ENCODE data around the gene HSD17B2. TPM values are rescaled to one million over a fixed set of nuclear protein-coding genes. Genes with fewer than 3 reads are reported as not detected.
A peak's percentile ranks its signal among the peaks of the same experiment; 100 is the strongest.

HSD17B2 gene
- total RNA-seq, 1 donor from 2014 or later = 0.13 TPM

GRCh38 chr16:82049484-82049883 is 14.4 kb downstream of the HSD17B2 start:
- DNase-seq (ENCODE audit: low read depth, low spot score) = no peak

DNA sequence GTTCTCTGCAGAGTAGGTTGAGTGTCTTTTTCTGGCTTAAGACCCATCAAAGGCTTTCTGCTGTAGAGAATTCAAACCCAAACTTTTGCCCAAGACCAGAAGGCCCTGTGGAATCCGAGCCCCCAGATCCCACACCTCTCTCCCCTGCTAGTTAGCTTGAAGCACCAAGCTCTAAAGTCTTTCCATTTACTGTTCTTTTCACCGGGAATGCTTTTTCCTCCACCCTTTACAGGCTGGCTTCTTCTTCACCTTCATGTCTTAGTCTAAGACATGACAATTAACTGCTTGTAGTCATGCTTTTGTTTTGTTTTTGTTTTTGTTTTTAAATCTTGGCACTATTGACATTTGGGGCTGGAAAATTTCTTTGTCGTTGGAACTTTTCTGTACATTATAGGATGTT is 15.5 kb downstream of the HSD17B2 start:
- DNase-seq (ENCODE audit: low read depth, low spot score) = no peak

DNA sequence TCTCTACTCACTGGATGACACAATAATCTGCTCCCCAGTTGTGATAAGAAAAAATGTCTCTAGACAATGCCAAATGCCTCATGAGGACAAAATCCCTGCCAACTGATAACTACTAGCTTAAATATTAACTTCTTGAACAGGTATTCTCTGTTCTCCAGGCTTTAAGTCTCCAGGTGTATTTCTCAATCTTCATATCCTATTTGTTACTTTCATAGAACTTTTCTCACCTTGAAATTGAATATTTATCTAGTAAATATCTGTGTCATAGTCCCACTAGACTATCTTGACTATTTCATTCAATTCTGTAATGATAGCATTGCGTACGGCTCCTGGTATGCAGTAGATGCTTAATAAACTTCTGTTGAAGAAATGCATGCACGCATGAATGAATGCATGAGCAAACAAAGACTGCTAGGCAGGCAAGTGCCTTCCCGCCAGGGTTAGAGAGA is 15.9 kb downstream of the HSD17B2 start:
- DNase-seq (ENCODE audit: low read depth, low spot score) = no peak

GRCh38 chr16:82051656-82052055 is 16.6 kb downstream of the HSD17B2 start:
- no peak for DNase-seq (ENCODE audit: low read depth, low spot score)

DNA sequence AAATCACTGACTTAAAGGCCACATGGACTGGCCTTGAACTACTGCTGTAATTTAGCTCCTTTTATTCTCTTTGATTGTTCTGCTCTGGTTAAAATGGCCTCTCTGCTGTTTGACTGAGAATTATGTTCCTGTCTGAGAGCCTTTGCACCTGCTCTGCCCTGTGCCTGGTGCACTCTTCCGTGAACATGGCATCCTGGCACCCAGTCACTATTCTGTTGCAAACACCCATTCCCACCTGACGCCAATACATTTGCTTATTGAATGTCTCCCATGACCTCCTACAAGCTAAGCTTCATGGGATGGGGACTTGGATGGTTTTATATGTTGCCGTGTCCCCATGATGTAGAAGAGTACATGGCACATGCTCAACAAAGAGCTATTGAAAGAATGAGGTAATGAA is 20.1 kb downstream of the HSD17B2 start:
- no peak for DNase-seq (ENCODE audit: low read depth, low spot score)

- no peak for DNase-seq (ENCODE audit: low read depth, low spot score)
These were observed 20.9 kb downstream of the HSD17B2 start for GRCh38 chr16:82055728-82056549.

DNA sequence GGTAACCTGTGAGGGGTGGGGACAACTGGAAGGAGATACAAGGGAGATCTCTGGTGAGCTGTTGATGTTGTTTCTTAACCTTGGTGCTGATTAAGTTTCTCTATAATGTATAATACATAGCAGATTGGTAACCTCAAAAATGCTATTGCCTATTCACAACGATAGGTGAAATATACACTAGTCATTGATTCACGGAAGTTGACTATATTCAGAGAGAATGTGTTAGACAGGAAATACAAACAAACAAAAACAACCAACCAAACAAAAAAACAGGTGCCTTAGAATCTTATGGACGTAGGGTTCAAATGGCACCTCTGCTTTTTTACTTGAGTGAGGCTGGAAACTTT is 21.5 kb downstream of the HSD17B2 start:
- no peak for DNase-seq (ENCODE audit: low read depth, low spot score)

GRCh38 chr16:82059161-82059982 is 24.3 kb downstream of the HSD17B2 start:
- DNase-seq (ENCODE audit: low read depth, low spot score) = no peak

GRCh38 chr16:82059983-82060421 is 24.9 kb downstream of the HSD17B2 start:
- DNase-seq (ENCODE audit: low read depth, low spot score) = no peak

DNA sequence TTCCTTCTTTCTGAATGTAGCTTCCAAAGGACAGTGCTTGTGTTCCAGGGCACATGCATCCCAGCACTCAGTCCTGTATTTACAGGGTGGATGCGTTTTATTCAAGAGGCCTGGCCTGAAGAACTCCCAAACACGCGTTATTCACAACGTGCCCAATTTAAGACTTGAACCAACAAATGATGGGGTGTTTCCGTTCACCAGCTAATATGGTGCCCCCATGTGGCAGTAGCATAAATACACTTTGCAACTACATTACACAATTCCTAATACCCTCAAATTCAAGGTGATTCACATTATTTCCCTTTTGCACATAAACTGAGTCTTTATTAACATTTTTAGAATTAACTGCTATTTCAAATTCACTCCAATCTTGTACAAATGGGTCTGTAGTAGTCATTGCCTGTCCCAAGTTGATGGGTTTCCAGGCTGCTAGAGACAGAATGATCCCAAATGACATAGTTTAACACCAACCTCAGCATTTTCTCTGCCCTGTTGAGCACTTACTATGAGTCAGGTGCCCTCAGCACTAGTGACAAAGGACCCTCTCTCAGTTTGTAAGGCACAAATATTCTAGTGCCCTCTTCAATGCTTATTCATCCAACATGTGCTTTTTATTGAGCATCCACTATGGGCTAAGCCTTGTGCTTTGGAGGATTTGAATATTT is 26.9 kb downstream of the HSD17B2 start:
- DNase-seq (ENCODE audit: low read depth, low spot score) = peak; percentile 13

GRCh38 chr16:82062645-82063058 is 27.6 kb downstream of the HSD17B2 start:
- DNase-seq (ENCODE audit: low read depth, low spot score) = no peak

DNA sequence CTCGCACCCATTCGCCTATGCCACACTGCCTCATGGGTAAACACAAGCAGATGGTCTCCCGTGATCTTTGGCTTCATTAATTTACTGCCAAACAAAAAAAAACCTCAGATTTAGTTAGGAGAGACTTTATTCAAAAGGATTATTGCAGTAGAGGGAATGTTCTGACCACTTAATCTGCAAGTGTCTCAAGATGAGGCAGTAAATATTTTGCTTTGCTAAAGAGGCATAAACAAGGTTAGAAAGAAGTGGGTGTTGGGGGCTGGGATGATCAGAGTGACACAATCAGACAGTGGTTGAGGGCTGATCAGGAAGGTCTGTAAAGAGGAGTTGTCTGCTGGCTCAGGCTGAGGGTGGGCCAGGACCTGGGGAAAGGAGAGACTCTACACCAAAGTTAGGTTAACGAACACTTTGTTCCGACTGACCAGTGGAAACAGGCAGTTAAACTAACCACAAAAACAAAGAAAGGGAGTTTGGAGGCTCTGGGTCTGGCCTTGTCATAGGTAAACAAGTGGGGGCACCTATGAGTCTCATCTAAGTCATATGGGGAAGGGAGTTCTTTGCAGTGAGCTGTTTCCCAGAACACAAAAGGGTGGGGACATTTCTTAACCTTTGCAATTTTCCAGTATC is 28.5 kb downstream of the HSD17B2 start:
- no peak for DNase-seq (ENCODE audit: low read depth, low spot score)

DNA sequence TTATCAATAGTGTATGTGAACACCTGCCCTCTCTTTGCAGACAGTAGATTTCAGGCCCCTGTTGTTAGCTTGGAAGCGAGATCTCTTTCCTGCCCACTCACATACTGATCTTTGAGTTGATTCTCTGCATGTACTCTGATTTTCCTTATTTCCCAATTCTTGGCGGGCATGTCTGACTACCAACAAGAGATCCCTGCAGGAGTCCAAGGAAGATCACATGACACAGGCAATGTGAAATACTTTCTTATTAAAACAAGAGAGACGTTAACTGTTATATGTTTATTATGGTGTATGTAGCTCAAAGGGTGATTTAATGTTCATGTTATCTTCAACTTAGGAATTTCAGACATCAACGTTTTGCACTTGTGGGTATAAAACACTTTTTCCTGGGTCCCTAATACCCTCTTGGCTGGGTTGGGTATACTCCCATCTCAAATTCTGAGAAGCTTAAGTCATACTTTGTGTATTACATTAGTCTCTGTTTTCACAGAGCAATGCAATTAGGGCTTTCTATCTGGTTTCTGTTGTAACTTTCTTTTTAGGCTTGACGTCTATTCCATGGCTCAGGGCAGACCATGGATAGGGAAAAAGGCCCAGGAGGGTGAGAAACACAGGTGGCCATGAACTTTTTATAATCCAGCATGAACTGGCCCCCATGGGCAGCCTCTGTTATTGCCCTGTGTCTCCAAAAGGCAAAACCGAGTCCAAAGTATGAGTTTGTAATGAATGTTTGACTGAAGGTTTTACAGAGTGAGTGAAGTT is 32.2 kb downstream of the HSD17B2 start:
- no peak for DNase-seq (ENCODE audit: low read depth, low spot score)

- no peak for DNase-seq (ENCODE audit: low read depth, low spot score)
These were observed 32.8 kb downstream of the HSD17B2 start for GRCh38 chr16:82067804-82068325.

DNA sequence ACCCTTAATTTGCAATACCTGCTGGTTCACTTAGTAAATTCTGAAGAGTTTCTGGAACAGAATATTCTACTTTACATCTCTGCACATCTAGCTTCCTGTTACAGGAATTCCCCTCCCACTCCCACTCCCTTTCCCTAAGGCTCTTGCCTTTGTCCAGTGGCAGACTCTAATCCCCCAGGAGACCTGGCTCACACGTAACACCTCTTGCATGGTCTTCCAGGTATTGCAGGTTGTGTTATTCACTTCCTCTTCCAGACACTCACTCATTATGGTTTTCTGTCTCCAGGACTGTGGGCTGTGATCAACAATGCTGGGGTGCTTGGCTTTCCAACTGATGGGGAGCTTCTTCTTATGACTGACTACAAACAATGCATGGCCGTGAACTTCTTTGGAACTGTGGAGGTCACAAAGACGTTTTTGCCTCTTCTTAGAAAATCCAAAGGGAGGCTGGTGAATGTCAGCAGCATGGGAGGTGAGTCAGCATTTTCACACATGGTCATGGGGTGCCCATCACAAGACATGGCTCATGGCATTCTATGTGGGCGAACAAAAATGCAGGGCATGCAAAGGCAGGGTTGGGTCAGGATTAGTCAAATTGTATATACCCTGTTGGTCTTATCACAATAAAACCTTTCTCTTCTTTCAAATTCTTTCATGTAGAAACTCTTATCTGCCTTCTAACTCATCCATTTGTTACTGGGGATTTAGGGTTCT is 35.8 kb downstream of the HSD17B2 start:
- no peak for DNase-seq (ENCODE audit: low read depth, low spot score)

- DNase-seq (ENCODE audit: low read depth, low spot score) = no peak
These were observed 36.4 kb downstream of the HSD17B2 start for GRCh38 chr16:82071421-82071820.

GRCh38 chr16:82072313-82072712 is 37.3 kb downstream of the HSD17B2 start:
- DNase-seq (ENCODE audit: low read depth, low spot score) = no peak

GRCh38 chr16:82074019-82074558 is 39.0 kb downstream of the HSD17B2 start:
- DNase-seq (ENCODE audit: low read depth, low spot score) = no peak

- no peak for DNase-seq (ENCODE audit: low read depth, low spot score)
These were observed 43.1 kb downstream of the HSD17B2 start for GRCh38 chr16:82078125-82078524.

DNA sequence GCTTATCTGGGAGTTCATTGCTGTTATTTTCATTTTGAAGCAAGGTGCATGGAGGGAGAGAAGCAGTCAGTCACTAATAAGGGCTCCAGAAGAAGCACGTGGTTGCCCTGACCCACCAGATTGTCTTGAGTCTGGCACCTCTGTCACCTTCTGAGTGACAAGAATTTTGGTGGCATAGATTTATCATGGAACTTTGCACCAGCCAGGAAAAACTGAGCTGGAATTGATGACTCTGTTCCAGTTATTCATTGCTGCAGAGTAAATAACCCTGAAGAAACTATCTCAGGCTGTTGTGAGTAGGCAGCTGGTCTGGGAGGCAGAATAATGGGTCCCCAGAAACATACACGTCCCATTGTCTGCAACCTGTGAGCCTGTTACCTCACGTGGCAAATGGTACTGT is 44.8 kb downstream of the HSD17B2 start:
- no peak for DNase-seq (ENCODE audit: low read depth, low spot score)
